Measurements from ENCODE around the gene GAB2. TPM values are rescaled to one million over a fixed set of nuclear protein-coding genes. Genes with fewer than 3 reads are reported as not detected.

Gene GAB2
- total RNA-seq, 1 experiment from 2014 or later: 10.0 TPM

- Histone ChIP-seq H3K36me3 (ENCODE audit: control insufficient read depth, insufficient read depth, low read length) (no peaks in the 10 kb centered on the region), H3K27ac (ENCODE audit: low read length) (no peak overlapping the region), H3K4me1 (ENCODE audit: control insufficient read depth, insufficient read depth, low read length) (peaks cover 18% of the 10 kb centered on the region), H3K9me3 (ENCODE audit: control insufficient read depth, insufficient read depth, low read depth, low read length) (no peaks in the 10 kb centered on the region), H3K4me3 (ENCODE audit: low read depth in 2 of 2, low read length in 2 of 2) (no peak overlapping the region), H3K27me3 (ENCODE audit: control insufficient read depth, insufficient read depth, low read length) (no peaks in the 10 kb centered on the region)
- TF ChIP-seq POLR2AphosphoS5 (IDR thresholded peaks at IDR 0.05; ENCODE audit: low read depth, low read length): no peak
- TF ChIP-seq TCF7L2 (IDR thresholded peaks at IDR 0.05; ENCODE audit: low read depth, low read length): no peak
- no peak for TF ChIP-seq CTCF (IDR thresholded peaks at IDR 0.05)
- no peak for TF ChIP-seq REST (IDR thresholded peaks at IDR 0.05; ENCODE audit: insufficient read depth in 1 of 2, low read depth in 2 of 2, low read length in 1 of 2)
- no peak for TF ChIP-seq SIN3A (IDR thresholded peaks at IDR 0.05; ENCODE audit: borderline replicate concordance, insufficient read depth, low read depth, low read length)
- intact Hi-C loops (cut with micrococcal nuclease; ENCODE audit: unreplicated experiment) (no loop called here), in situ Hi-C loops (cut with HindIII; ENCODE audit: low pct_unique_long_range_greater_than_20kb, low sequenced_read_pairs) (no loop called here)
- ATAC-seq: no peak
- CTCF ChIA-PET: no interaction called here
- no peak for DNase-seq (ENCODE audit: low read depth, low spot score)
- no TSS peak for BruUV-seq (replicated peaks)
- POLR2A ChIA-PET: no interaction called here
These were observed 68.0 kb downstream of the GAB2 start for GRCh38 chr11:78349624-78350023.

GRCh38 chr11:78349114-78349513 is 68.5 kb downstream of the GAB2 start:
- H3K4me3 ChIP-seq (ENCODE audit: low read depth in 2 of 2, low read length in 2 of 2): no peak overlapping the region
- H3K9me3 ChIP-seq (ENCODE audit: control insufficient read depth, insufficient read depth, low read depth, low read length): no peaks in the 10 kb centered on the region
- ChIA-PET CTCF (no interaction called here), POLR2A (no interaction called here)
- in situ Hi-C loops (cut with HindIII; ENCODE audit: low pct_unique_long_range_greater_than_20kb, low sequenced_read_pairs) (no loop called here), intact Hi-C loops (cut with micrococcal nuclease; ENCODE audit: unreplicated experiment) (no loop called here)
- BruUV-seq (replicated peaks): no TSS peak
- no peak overlapping the region for H3K27ac ChIP-seq (ENCODE audit: low read length)
- no peak for TF ChIP-seq TCF7L2 (IDR thresholded peaks at IDR 0.05; ENCODE audit: low read depth, low read length)
- no peak for TF ChIP-seq CTCF (IDR thresholded peaks at IDR 0.05)
- no peaks in the 10 kb centered on the region for H3K36me3 ChIP-seq (ENCODE audit: control insufficient read depth, insufficient read depth, low read length)
- no peaks in the 10 kb centered on the region for H3K27me3 ChIP-seq (ENCODE audit: control insufficient read depth, insufficient read depth, low read length)
- H3K4me1 ChIP-seq (ENCODE audit: control insufficient read depth, insufficient read depth, low read length): peaks cover 15% of the 10 kb centered on the region
- no peak for DNase-seq (ENCODE audit: low read depth, low spot score)
- ATAC-seq: no peak

- ATAC-seq (no peak), DNase-seq (ENCODE audit: low read depth, low spot score) (no peak)
- POLR2A ChIA-PET: no interaction called here
- intact Hi-C loops (cut with micrococcal nuclease; ENCODE audit: unreplicated experiment): no loop called here
- peaks cover 15% of the 10 kb centered on the region for H3K4me1 ChIP-seq (ENCODE audit: control insufficient read depth, insufficient read depth, low read length)
- no peaks in the 10 kb centered on the region for H3K27me3 ChIP-seq (ENCODE audit: control insufficient read depth, insufficient read depth, low read length)
- in situ Hi-C loops (cut with HindIII; ENCODE audit: low pct_unique_long_range_greater_than_20kb, low sequenced_read_pairs): no loop called here
- CTCF ChIA-PET: no interaction called here
- H3K36me3 ChIP-seq (ENCODE audit: control insufficient read depth, insufficient read depth, low read length): no peaks in the 10 kb centered on the region
- no TSS peak for BruUV-seq (replicated peaks)
- no peak for TF ChIP-seq REST (IDR thresholded peaks at IDR 0.05; ENCODE audit: insufficient read depth in 1 of 2, low read depth in 2 of 2, low read length in 1 of 2)
- TF ChIP-seq TCF7L2 (IDR thresholded peaks at IDR 0.05; ENCODE audit: low read depth, low read length): no peak
- no peak for TF ChIP-seq POLR2AphosphoS5 (IDR thresholded peaks at IDR 0.05; ENCODE audit: low read depth, low read length)
- TF ChIP-seq CTCF (IDR thresholded peaks at IDR 0.05): no peak
- no peak for TF ChIP-seq SIN3A (IDR thresholded peaks at IDR 0.05; ENCODE audit: borderline replicate concordance, insufficient read depth, low read depth, low read length)
- no peaks in the 10 kb centered on the region for H3K9me3 ChIP-seq (ENCODE audit: control insufficient read depth, insufficient read depth, low read depth, low read length)
- H3K4me3 ChIP-seq (ENCODE audit: low read depth in 2 of 2, low read length in 2 of 2): no peak overlapping the region
- H3K27ac ChIP-seq (ENCODE audit: low read length): no peak overlapping the region
These were observed 69.7 kb downstream of the GAB2 start for GRCh38 chr11:78347956-78348355.
